Prostate gland (tissue), 2 donors: ENCODE results near the gene OSBPL7.

ENCODE experiments used
- POLR2A ChIP-seq: fragments of 450-650 bp; IDR thresholded peaks from one replicate; pipeline ENCODE4 v1.6.1; 2016; ENCODE audit warnings: antibody characterized with exemption, mild to moderate bottlenecking
- POLR2AphosphoS5 ChIP-seq: sonication (generic); formaldehyde crosslinking; IDR thresholded peaks from one replicate; pipeline ENCODE4 v1.6.1; 2017; ENCODE audit warnings: antibody characterized with exemption
- TF ChIP-seq, protein P1 (sequence below), 4 experiments: fragments of 200-600 bp in 2 of 4; fragments of 450-650 bp in 2 of 4; sonication (generic) in 2 of 4; IDR thresholded peaks; 1 replicate in 3 of 4; 2 replicates in 1 of 4; pipeline ENCODE4 v1.5.1; 2016 to 2019; ENCODE audit warnings: antibody characterized with exemption in 4 of 4, mild to moderate bottlenecking in 2 of 4, moderate library complexity in 2 of 4

DNA sequence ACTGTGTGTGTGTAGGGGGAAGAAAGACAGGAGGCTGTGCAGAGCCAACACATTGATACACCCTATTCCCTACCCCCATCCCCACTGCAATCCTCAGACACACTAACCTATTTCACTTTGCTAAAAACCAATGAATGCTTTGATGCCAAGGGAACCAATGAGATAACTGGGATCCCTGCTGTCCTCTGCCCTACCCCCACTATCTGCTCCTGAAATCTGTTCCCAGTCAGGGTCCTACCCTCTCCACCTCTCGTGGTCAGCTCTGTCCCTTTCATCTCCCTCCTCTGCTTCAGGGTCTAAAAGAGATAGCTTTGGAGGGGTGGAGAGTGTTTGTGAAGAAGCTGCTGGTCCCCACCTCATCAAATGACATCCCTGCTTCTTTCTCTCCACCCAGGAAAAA is 48.5 kb upstream of the OSBPL7 start:
- TF ChIP-seq, protein P1, sequence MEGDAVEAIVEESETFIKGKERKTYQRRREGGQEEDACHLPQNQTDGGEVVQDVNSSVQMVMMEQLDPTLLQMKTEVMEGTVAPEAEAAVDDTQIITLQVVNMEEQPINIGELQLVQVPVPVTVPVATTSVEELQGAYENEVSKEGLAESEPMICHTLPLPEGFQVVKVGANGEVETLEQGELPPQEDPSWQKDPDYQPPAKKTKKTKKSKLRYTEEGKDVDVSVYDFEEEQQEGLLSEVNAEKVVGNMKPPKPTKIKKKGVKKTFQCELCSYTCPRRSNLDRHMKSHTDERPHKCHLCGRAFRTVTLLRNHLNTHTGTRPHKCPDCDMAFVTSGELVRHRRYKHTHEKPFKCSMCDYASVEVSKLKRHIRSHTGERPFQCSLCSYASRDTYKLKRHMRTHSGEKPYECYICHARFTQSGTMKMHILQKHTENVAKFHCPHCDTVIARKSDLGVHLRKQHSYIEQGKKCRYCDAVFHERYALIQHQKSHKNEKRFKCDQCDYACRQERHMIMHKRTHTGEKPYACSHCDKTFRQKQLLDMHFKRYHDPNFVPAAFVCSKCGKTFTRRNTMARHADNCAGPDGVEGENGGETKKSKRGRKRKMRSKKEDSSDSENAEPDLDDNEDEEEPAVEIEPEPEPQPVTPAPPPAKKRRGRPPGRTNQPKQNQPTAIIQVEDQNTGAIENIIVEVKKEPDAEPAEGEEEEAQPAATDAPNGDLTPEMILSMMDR (IDR thresholded peaks at IDR 0.05): no peak
- no peak for TF ChIP-seq POLR2AphosphoS5
- no peak for TF ChIP-seq POLR2A
